GM12864 (cell line): Measurements from ENCODE around the gene OR3A2.
"Not testable (repeated sequence)": the region's sequence is repeated elsewhere in the genome, so short reads cannot be mapped to it uniquely, and the experiment has no call there.

ENCODE experiments used
- DNase-seq: peaks from one replicate; pipeline ENCODE4 v3.0.0-alpha.2; 2011; ENCODE audit warnings: low read depth
- H3K4me3 ChIP-seq: 2 replicates; pipeline ENCODE4 v1.5.1; 2011; ENCODE audit warnings: mild to moderate bottlenecking, low read depth, low read length, control low read depth
- TF ChIP-seq, protein P1 (sequence below): IDR thresholded peaks from 2 replicates; pipeline ENCODE4 v1.5.1; 2011; ENCODE audit warnings: low read depth, mild to moderate bottlenecking, moderate library complexity, low read length, control low read depth, inconsistent platforms; ENCODE audit errors: missing control alignments

The OR3A2 gene

DNA sequence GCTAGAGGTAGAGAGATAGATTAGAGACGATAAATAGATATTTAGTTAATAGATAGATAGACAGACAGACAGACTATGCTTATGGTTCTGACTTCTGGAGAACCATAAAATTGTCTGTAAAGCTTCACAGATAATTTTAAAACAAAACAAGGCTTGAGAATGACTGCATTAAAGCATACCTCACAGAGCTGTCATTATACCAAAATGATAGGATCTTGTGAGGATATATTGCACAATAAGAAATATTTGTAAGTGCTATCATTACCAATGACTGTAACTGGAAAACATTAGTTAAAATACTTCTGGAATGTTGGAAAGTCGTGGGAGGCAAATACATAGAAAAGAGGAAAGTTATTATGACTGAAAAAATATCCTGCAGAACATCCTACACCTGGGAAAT is 15.7 kb upstream of the OR3A2 start:
- TF ChIP-seq, protein P1, sequence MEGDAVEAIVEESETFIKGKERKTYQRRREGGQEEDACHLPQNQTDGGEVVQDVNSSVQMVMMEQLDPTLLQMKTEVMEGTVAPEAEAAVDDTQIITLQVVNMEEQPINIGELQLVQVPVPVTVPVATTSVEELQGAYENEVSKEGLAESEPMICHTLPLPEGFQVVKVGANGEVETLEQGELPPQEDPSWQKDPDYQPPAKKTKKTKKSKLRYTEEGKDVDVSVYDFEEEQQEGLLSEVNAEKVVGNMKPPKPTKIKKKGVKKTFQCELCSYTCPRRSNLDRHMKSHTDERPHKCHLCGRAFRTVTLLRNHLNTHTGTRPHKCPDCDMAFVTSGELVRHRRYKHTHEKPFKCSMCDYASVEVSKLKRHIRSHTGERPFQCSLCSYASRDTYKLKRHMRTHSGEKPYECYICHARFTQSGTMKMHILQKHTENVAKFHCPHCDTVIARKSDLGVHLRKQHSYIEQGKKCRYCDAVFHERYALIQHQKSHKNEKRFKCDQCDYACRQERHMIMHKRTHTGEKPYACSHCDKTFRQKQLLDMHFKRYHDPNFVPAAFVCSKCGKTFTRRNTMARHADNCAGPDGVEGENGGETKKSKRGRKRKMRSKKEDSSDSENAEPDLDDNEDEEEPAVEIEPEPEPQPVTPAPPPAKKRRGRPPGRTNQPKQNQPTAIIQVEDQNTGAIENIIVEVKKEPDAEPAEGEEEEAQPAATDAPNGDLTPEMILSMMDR, result no peak
- no peak for DNase-seq
- H3K4me3 ChIP-seq, result no peak overlapping the region

DNA sequence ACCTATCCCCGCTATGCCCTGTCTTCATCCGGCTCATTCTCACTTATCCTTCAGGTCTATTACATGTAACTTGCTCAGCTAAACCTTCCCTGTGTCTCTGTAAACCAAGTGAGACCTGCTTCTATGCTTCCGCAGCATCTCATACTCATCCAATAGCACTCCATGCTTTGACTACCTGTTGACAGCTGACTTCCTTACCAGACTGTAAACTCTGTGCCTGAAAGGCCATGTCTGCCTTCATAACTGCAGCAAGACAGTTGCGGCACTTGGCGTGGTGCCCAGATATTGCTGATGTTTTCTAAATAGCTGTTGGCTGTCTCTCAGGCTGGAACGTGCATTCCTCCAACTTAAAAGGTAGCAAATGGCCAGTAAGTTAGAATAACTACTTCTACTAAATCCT is 13.9 kb upstream of the OR3A2 start:
- H3K4me3 ChIP-seq, result no peak overlapping the region
- no peak for DNase-seq
- TF ChIP-seq, protein P1, result no peak

DNA sequence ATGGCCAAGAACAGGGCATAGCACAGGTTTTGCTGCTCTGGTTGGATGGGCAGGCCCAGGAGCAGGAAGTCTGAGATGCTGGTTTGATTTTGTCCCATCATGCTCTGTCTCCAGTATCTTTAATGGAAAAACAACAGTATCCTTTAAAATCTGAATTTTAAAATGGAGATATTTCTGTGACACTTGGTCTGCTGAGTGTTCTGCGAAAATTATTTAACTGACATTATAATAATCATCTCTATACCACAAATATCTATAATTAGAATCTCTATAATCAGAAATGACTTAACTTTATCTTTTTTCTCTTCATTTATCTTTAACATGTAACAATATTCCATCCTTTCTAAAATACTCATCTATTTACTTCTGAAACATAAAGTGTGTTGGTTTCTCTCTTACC is 12.2 kb upstream of the OR3A2 start, which contains the start of gene OR1E1:
Gene OR1E1 (minus strand): TSS at position 101 of the 400 bp plus-strand sequence. CDS start 0 bp downstream, at position 101.
- TF ChIP-seq, protein P1, result no peak
- no peak within 1 kb of the TSS for H3K4me3 ChIP-seq
- no peak for DNase-seq

DNA sequence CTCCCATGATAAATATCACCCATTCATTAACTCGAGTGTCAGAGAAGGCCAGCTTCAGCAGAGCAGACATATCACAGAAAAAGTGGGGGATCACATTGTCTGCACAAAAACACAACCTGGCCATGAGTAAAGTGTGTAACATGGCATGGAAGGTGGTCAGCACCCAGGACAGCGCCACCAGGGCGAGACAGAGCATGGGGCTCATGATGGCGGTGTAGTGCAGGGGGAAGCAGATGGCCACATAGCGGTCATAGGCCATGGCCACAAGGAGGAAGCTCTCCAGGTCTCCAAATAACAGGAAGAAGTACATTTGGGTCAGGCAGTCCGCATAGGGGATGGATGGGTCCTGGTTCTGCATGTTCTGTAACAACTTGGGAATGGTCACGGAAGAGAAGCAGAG is 11.7 kb upstream of the OR3A2 start:
- DNase-seq, H3K4me3 ChIP-seq: not testable (repeated sequence)

DNA sequence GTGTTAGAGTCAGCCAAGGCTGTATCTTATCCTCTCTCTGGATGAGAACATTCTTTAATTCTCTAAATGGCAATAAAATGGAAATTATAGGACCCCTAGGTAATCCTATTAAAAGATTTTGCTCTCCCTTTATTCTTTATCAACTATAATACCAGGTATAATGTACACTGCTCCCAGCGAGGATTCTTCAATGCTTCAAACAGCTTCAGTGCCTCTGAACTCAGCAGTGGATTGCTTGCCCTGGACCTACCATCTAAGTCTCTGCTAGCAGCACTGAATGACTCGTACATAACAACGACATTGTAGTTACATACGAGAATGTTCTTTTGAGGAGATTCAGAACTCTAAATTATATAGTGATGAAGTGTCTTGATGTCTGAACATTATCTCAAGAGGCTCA is 3.7 kb upstream of the OR3A2 start:
- TF ChIP-seq, protein P1, result no peak
- no peak for DNase-seq
- no peak overlapping the region for H3K4me3 ChIP-seq

DNA sequence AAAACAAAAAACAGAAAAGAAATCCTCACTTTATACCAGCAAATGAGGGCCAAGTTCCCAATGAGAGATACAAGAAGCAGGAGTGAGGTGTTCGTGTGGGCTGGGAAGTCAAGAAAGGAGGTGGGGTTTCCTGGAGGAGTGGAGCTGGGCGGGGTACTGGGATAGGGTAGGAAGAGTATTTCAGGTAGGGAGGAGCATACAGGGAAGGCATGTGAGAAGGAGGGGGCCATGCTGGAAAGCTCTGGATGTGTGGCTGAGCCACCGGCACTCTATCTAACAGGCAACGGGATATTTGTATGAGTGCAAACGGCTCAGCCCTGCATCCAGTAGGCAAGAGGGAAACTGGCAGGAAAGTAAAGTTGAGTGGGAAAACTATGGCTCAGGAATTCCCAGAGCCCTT is 4.2 kb downstream of the OR3A2 start:
- TF ChIP-seq, protein P1, result no peak
- no peak for DNase-seq
- no peak overlapping the region for H3K4me3 ChIP-seq

DNA sequence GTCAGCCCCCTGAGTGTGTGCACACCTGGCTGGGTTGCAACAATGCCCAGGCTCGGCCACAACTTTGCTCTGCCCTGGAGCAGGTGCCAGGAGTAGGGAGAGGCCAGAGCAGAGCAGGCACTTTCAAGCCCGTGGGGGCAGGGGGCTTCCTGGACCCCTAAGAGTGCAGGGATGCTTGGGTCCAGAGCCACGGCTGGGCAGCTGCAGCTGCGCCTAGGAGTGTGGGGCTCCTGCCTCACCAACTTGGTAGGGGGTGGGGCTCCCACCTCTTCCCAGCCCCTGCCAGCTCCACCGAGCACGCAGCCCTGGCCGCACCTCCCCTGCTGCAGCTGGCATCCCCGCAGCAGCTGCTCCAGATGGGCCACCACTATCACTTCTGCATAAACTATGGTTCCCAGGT is 7.8 kb downstream of the OR3A2 start:
- TF ChIP-seq, protein P1, result no peak
- no peak for DNase-seq
- H3K4me3 ChIP-seq, result no peak overlapping the region

DNA sequence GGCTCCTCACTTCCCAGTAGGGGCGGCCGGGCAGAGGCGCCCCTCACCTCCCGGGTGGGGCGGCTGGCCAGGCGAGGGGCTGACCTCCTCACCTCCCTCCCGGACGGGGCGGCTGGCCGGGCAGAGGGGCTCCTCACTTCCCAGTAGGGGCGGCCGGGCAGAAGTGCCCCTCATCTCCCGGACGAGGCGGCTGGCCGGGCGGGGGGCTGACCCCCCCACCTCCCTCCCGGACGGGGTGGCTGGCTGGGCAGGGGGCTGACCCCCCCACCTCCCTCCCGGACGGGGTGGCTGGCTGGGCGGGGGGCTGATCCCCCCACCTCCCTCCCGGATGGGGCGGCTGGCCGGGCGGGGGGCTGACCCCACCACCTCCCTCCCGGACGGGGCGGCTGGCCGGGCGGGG is 14.9 kb downstream of the OR3A2 start:
- DNase-seq, H3K4me3 ChIP-seq: not testable (repeated sequence)

GRCh38 chr17:3342782-3343181 is 43.3 kb downstream of the OR3A2 start:
- not testable (repeated sequence) for DNase-seq, H3K4me3 ChIP-seq
